Endothelial cell of umbilical vein (primary cell): ENCODE data around the gene GPR180. TPM values are rescaled to one million over a fixed set of nuclear protein-coding genes. Genes with fewer than 3 reads are reported as not detected.
A peak's percentile ranks its signal among the peaks of the same experiment; 100 is the strongest.

Source experiments
- BruUV-seq: library from RNA; stranded (reverse); fragments of 400-500 nt; replicated peaks from 2 replicates; lab custom pipeline; 2021; lab: Mats Ljungman, UMichigan
- CTCF ChIA-PET: fragments of 300-600, 350-600 bp; sonication (Branson Sonifier 250); formaldehyde crosslinking; loops from one replicate; lab custom pipeline; 2021; ENCODE audit warnings: antibody characterized with exemption, inconsistent platforms; lab: Charles Lee
- POLR2A ChIA-PET: fragments of 300-600, 350-600 bp; sonication (Branson Sonifier 250); formaldehyde crosslinking; loops from one replicate; lab custom pipeline; 2021; ENCODE audit warnings: antibody characterized with exemption, inconsistent platforms; lab: Charles Lee
- DNase-seq: peaks from one replicate; pipeline ENCODE4 v3.0.0-alpha.2; 2011; ENCODE audit warnings: low read depth, low spot score
- FAIRE-seq: peaks from 2 replicates; lab custom pipeline; 2011; peaks lifted over from hg19 to GRCh38; lab: Jason Lieb, UNC
- H2AFZ ChIP-seq: 2 replicates; pipeline ENCODE4 v1.6.0; 2012; ENCODE audit warnings: low read depth, low read length, control low read depth, inconsistent platforms
- H3K27ac ChIP-seq: 2 replicates; pipeline ENCODE4 v1.5.1; 2011; ENCODE audit warnings: low read depth, mild to moderate bottlenecking, control low read depth, low read length, moderate library complexity; ENCODE audit not compliant: insufficient read depth
- H3K27me3 ChIP-seq, 2 experiments: 2 replicates each; pipeline versions ENCODE4 v1.6.0 to v1.6.1; 2011; ENCODE audit warnings: low read length in 2 of 2, mixed read lengths in 1 of 2; ENCODE audit not compliant: control insufficient read depth in 2 of 2, insufficient read depth in 2 of 2
- H3K36me3 ChIP-seq, 2 experiments: 2 replicates in 1 of 2; 3 replicates in 1 of 2; pipeline ENCODE4 v1.5.1; 2011; ENCODE audit warnings: low read length in 2 of 2, mild to moderate bottlenecking in 1 of 2, moderate library complexity in 1 of 2; ENCODE audit not compliant: control insufficient read depth in 2 of 2, insufficient read depth in 2 of 2; ENCODE audit errors: extremely low read depth in 1 of 2
- H3K4me1 ChIP-seq: 3 replicates; pipeline ENCODE4 v1.5.1; 2011; ENCODE audit warnings: mild to moderate bottlenecking, low read length; ENCODE audit not compliant: control insufficient read depth, insufficient read depth; ENCODE audit errors: extremely low read depth
- H3K4me2 ChIP-seq: 2 replicates; pipeline ENCODE4 v1.6.1; 2011; ENCODE audit warnings: low read length, control low read depth, mixed read lengths; ENCODE audit not compliant: insufficient read depth
- H3K4me3 ChIP-seq, 3 experiments: fragments of 200-600 bp in 1 of 3; sonication (generic), shearing (Covaris generic) in 1 of 3; replicated peaks in 1 of 3; 2 replicates each; pipeline ENCODE4 v1.5.1; 2011 to 2016; ENCODE audit warnings: control low read depth in 3 of 3, low read length in 3 of 3, mild to moderate bottlenecking in 2 of 3, inconsistent platforms in 1 of 3, low read depth in 1 of 3, moderate library complexity in 1 of 3; ENCODE audit not compliant: insufficient read depth in 1 of 3
- H3K79me2 ChIP-seq: 2 replicates; pipeline ENCODE4 v1.6.0; 2012; ENCODE audit warnings: low read length, inconsistent platforms; ENCODE audit not compliant: control insufficient read depth, insufficient read depth
- H3K9ac ChIP-seq: replicated peaks from 2 replicates; pipeline ENCODE3; 2011; ENCODE audit warnings: low read length, control low read depth; ENCODE audit not compliant: insufficient read depth; ENCODE audit errors: extremely low read depth
- H3K9me1 ChIP-seq: replicated peaks from 3 replicates; pipeline ENCODE4 v1.6.0; 2011; ENCODE audit warnings: mild to moderate bottlenecking, low read length; ENCODE audit not compliant: control insufficient read depth, insufficient read depth; ENCODE audit errors: extremely low read depth
- H3K9me3 ChIP-seq: replicated peaks from 2 replicates; pipeline ENCODE4 v1.5.1; 2012; ENCODE audit warnings: low read length, inconsistent platforms; ENCODE audit not compliant: control insufficient read depth, insufficient read depth
- H4K20me1 ChIP-seq: replicated peaks from 2 replicates; pipeline ENCODE3; 2011; ENCODE audit warnings: mild to moderate bottlenecking, low read length; ENCODE audit not compliant: control insufficient read depth, insufficient read depth; ENCODE audit errors: extremely low read depth
- CTCF ChIP-seq, 2 donors: IDR thresholded peaks; 1 replicate in 1 of 2; 2 replicates in 1 of 2; pipeline ENCODE4 v1.5.1; 2011; ENCODE audit warnings: low read length in 2 of 2, mild to moderate bottlenecking in 2 of 2, moderate library complexity in 2 of 2, control low read depth in 1 of 2, inconsistent platforms in 1 of 2, low read depth in 1 of 2; ENCODE audit not compliant: insufficient read depth in 1 of 2; ENCODE audit errors: extremely low read depth in 1 of 2
- MYC ChIP-seq: IDR thresholded peaks from one replicate; pipeline ENCODE4 v1.6.1; 2011; ENCODE audit warnings: mild to moderate bottlenecking, low read depth, low read length
- POLR2A ChIP-seq: IDR thresholded peaks from 2 replicates; pipeline ENCODE4 v1.6.1; 2012; ENCODE audit warnings: low read depth, mild to moderate bottlenecking, control low read depth, low read length
- POLR2AphosphoS5 ChIP-seq: IDR thresholded peaks from 2 replicates; pipeline ENCODE4 v1.6.1; 2012; ENCODE audit warnings: low read depth, mild to moderate bottlenecking, control low read depth, low read length, moderate library complexity; ENCODE audit not compliant: insufficient read depth
- dilution Hi-C: fragments of 300-500 bp; cut with MboI; formaldehyde crosslinking; loops from one replicate; pipeline ENCODE4 v1.15.0; 2019; ENCODE audit warnings: low sequenced_read_pairs; ENCODE audit not compliant: extremely low pct_ligation_motif_present
- intact Hi-C: fragments of 100-400 bp; cut with micrococcal nuclease; formaldehyde crosslinking; loops from one replicate; pipeline ENCODE4 v1.10.0; 2022
- polyA plus RNA-seq, 4 experiments: library from polyadenylated mRNA; depleted of rRNA in 3 of 4; stranded (reverse) in 3 of 4; unstranded in 1 of 4; fragments of >200 nt; gene quantifications; 2 replicates each; pipeline versions ENCODE4 v1.2.1 to v1.2.3, GENCODE V29; 2011 to 2012; ENCODE audit warnings: missing spikeins in 1 of 4
- total RNA-seq: library from RNA; stranded (reverse); gene quantifications from 2 replicates; pipeline ENCODE4 v1.2.3, GENCODE V29; 2021

The GPR180 gene
- total and polyA plus RNA-seq, 2 donors (not counting 3 experiments of a cell fraction or from before 2014, with no cell fraction given) = 3.1 to 8.3 TPM

- Histone ChIP-seq H3K9me1 (no peaks in the 10 kb centered on the region), H2AFZ (peak within 1 kb of the TSS; percentile 76), H3K4me2 (peak within 1 kb of the TSS; percentile 97), H3K27ac (peak within 1 kb of the TSS; percentile 37), H3K27me3 (no peaks in the 10 kb centered on the region), H3K9ac (peak within 1 kb of the TSS; percentile 79), H3K9me3 (no peaks in the 10 kb centered on the region), H3K36me3 (no peaks in the 10 kb centered on the region), H4K20me1 (no peaks in the 10 kb centered on the region), H3K79me2 (peaks cover 19% of the 10 kb centered on the region), H3K4me1 (peaks cover 16% of the 10 kb centered on the region), H3K4me3 (peak within 1 kb of the TSS; percentile 60 to 86 (median 73))
- DNase-seq (peak; percentile 85), FAIRE-seq (peak; percentile 91)
- dilution Hi-C loops = no loop called here
- TF ChIP-seq POLR2AphosphoS5 = peak; percentile 98
- no peak for TF ChIP-seq MYC
- peak in 1 of 2 donors; percentile 12 for TF ChIP-seq CTCF (IDR thresholded peaks at IDR 0.05; ENCODE audit: extremely low read depth in 1 of 2, insufficient read depth in 1 of 2, low read depth in 1 of 2, low read length in 2 of 2)
- peak; percentile 93 for TF ChIP-seq POLR2A
- POLR2A ChIA-PET = interaction anchor here (0.5 to 1.5 kb wide), 3 partner anchors 9 to 47 kb away, joined by 3 to 7 read pairs (median 4); no protein-coding TSS in a partner anchor
- intact Hi-C loops = loop anchor here (1.0 kb wide), 1 partner anchor 47 kb away; no protein-coding TSS in a partner anchor
- CTCF ChIA-PET = interaction anchor here (0.6 to 2.6 kb wide), 11 partner anchors 9 to 1238 kb away, joined by 3 to 10 read pairs (median 4); no protein-coding TSS in a partner anchor
- no TSS peak for BruUV-seq
These were observed 5.6 kb upstream of the GPR180 start, which contains the start of gene TGDS for GRCh38 chr13:94595950-94596574. TGDS (minus strand) TSS chr13:94596152; CDS start chr13:94596136, 16 bp downstream.
